A549 (cell line): ENCODE data around the gene TAC3. TPM values are rescaled to one million over a fixed set of nuclear protein-coding genes. Genes with fewer than 3 reads are reported as not detected.

ENCODE experiments used
- ATAC-seq, 2 experiments: fragments of 200-7000 bp in 1 of 2; fragments of >200 bp in 1 of 2; cut with Nextera tagmentation in 1 of 2; cut with Tn5 transposase in 1 of 2; 3 replicates each; pipeline versions ENCODE4 v1.8.0 to v1.9.1; 2018 to 2020; ENCODE audit warnings: mild to moderate bottlenecking in 1 of 2, moderate library complexity in 1 of 2
- CTCF ChIA-PET: fragments of 300-600 bp; sonication (Branson Sonifier 250); formaldehyde crosslinking; extraction: SDS; loops from one replicate; lab custom pipeline; 2021; ENCODE audit warnings: antibody characterized with exemption, inconsistent platforms; lab: Yijun Ruan, JAX
- POLR2A ChIA-PET: fragments of 350-600 bp; formaldehyde crosslinking; extraction: SDS; loops from one replicate; lab custom pipeline; 2021; ENCODE audit warnings: antibody characterized with exemption, inconsistent platforms; lab: Yijun Ruan, JAX
- DNase-seq, 2 experiments: peaks; one replicate each; pipeline versions ENCODE4 v3.0.0 to v3.0.0-alpha.2; 2011 to 2016; ENCODE audit warnings: low read depth in 1 of 2, low spot score in 1 of 2
- FAIRE-seq: peaks from 2 replicates; lab custom pipeline; 2011; peaks lifted over from hg19 to GRCh38; lab: Jason Lieb, UNC
- H3K27ac ChIP-seq, 2 experiments: fragments of >200 bp; sonication (Bioruptor Twin); formaldehyde crosslinking; 3 replicates each; pipeline ENCODE4 v1.5.1; 2016 to 2017
- H3K4me1 ChIP-seq: fragments of >200 bp; sonication (Bioruptor Twin); formaldehyde crosslinking; 3 replicates; pipeline ENCODE4 v1.6.1; 2016
- H3K4me2 ChIP-seq: fragments of >200 bp; sonication (Bioruptor Twin); formaldehyde crosslinking; 3 replicates; pipeline ENCODE4 v1.6.1; 2016
- H3K4me3 ChIP-seq: fragments of >200 bp; sonication (Bioruptor Twin); formaldehyde crosslinking; 3 replicates; pipeline ENCODE4 v1.5.1; 2016
- H3K9me3 ChIP-seq: fragments of >200 bp; sonication (Bioruptor Twin); formaldehyde crosslinking; 3 replicates; pipeline ENCODE4 v1.6.1; 2016
- BHLHE40 ChIP-seq: IDR thresholded peaks from 2 replicates; pipeline ENCODE4 v1.6.1; 2012; ENCODE audit warnings: low read depth, low read length, inconsistent platforms
- CBX2 ChIP-seq: fragments of 200-600 bp; sonication (generic); IDR thresholded peaks from 2 replicates; pipeline ENCODE4 v1.6.1; 2016; ENCODE audit warnings: low read depth, mild to moderate bottlenecking, borderline replicate concordance
- EHF ChIP-seq: fragments of 250-450 bp; sonication (Bioruptor Pico); IDR thresholded peaks from 2 replicates; pipeline ENCODE4 v1.5.0; 2020; ENCODE audit warnings: mild to moderate bottlenecking
- EHMT2 ChIP-seq: fragments of 200-600 bp; sonication (generic); IDR thresholded peaks from 2 replicates; pipeline ENCODE4 v1.6.1; 2016; ENCODE audit warnings: antibody characterized with exemption, low read depth, mild to moderate bottlenecking, moderate library complexity
- ELK1 ChIP-seq: fragments of 150-350 bp; IDR thresholded peaks from 2 replicates; pipeline ENCODE4 v1.6.1; 2014; ENCODE audit warnings: low read depth, mild to moderate bottlenecking, low read length
- ESRRA ChIP-seq: fragments of 150-350 bp; IDR thresholded peaks from 2 replicates; pipeline ENCODE4 v1.6.1; 2014; ENCODE audit warnings: mild to moderate bottlenecking, low read length, borderline replicate concordance
- FOSL2 ChIP-seq, 2 experiments: fragments of 450-650 bp in 1 of 2; fragments of >200 bp in 1 of 2; sonication (Bioruptor Twin) in 1 of 2; formaldehyde crosslinking; IDR thresholded peaks; 2 replicates each; pipeline versions ENCODE4 v1.5.0 to v1.6.1; 2016 to 2020; ENCODE audit warnings: mild to moderate bottlenecking in 1 of 2, moderate library complexity in 1 of 2
- FOXS1 ChIP-seq: fragments of 250-450 bp; sonication (Bioruptor Pico); IDR thresholded peaks from 2 replicates; pipeline ENCODE4 v1.5.0; 2020; ENCODE audit warnings: mild to moderate bottlenecking, moderate library complexity
- GATA3 ChIP-seq: IDR thresholded peaks from 2 replicates; pipeline ENCODE4 v1.6.1; 2012; ENCODE audit warnings: borderline replicate concordance
- HDAC2 ChIP-seq: fragments of 200-600 bp; sonication (generic); IDR thresholded peaks from 2 replicates; pipeline ENCODE4 v1.6.1; 2016
- HES2 ChIP-seq: fragments of >200 bp; sonication (Bioruptor Twin); formaldehyde crosslinking; IDR thresholded peaks from 2 replicates; pipeline ENCODE4 v1.6.1; 2016
- HOXA7 ChIP-seq: fragments of 250-450 bp; sonication (Bioruptor Pico); IDR thresholded peaks from 2 replicates; pipeline ENCODE4 v1.5.0; 2020; ENCODE audit warnings: mild to moderate bottlenecking, moderate library complexity
- HOXB13 ChIP-seq: fragments of 250-450 bp; sonication (Bioruptor Pico); IDR thresholded peaks from 2 replicates; pipeline ENCODE4 v1.5.0; 2020; ENCODE audit warnings: low read depth, mild to moderate bottlenecking, moderate library complexity
- HOXB5 ChIP-seq: fragments of 250-450 bp; sonication (Bioruptor Pico); IDR thresholded peaks from 2 replicates; pipeline ENCODE4 v1.5.0; 2020; ENCODE audit warnings: mild to moderate bottlenecking, moderate library complexity
- JUN ChIP-seq, 2 experiments: fragments of >200 bp; sonication (Bioruptor Twin); formaldehyde crosslinking; IDR thresholded peaks; 2 replicates in 1 of 2; 3 replicates in 1 of 2; pipeline ENCODE4 v1.6.1; 2016 to 2017
- JUNB ChIP-seq: fragments of >200 bp; sonication (Bioruptor Twin); formaldehyde crosslinking; IDR thresholded peaks from 2 replicates; pipeline ENCODE4 v1.6.1; 2016
- KDM1A ChIP-seq: fragments of 200-600 bp; sonication (generic); IDR thresholded peaks from 2 replicates; pipeline ENCODE4 v1.6.1; 2016; ENCODE audit warnings: low read depth, mild to moderate bottlenecking
- MAFK ChIP-seq: fragments of 450-650 bp; IDR thresholded peaks from 2 replicates; pipeline ENCODE4 v1.6.1; 2014; ENCODE audit not compliant: partially characterized antibody
- NPAS2 ChIP-seq: fragments of 250-450 bp; sonication (Bioruptor Pico); IDR thresholded peaks from 2 replicates; pipeline ENCODE4 v1.8.0; 2022; ENCODE audit warnings: mild to moderate bottlenecking, moderate library complexity, borderline replicate concordance
- NR3C1 ChIP-seq: fragments of >200 bp; sonication (Bioruptor Twin); formaldehyde crosslinking; IDR thresholded peaks from 3 replicates; pipeline ENCODE4 v1.6.1; 2017
- PBX3 ChIP-seq: IDR thresholded peaks from 2 replicates; pipeline ENCODE4 v1.6.1; 2012
- POLR2A ChIP-seq: IDR thresholded peaks from 2 replicates; pipeline ENCODE4 v1.6.1; 2012; ENCODE audit warnings: mild to moderate bottlenecking, low read length
- POLR2AphosphoS2 ChIP-seq: conservative IDR thresholded peaks from 2 replicates; pipeline ENCODE4 v1.6.1; 2012; ENCODE audit warnings: low read length, improper control_type of control experiment, inconsistent platforms
- RARB ChIP-seq: fragments of 250-450 bp; sonication (Bioruptor Pico); IDR thresholded peaks from 2 replicates; pipeline ENCODE4 v1.8.0; 2021; ENCODE audit warnings: mild to moderate bottlenecking, moderate library complexity
- RNF2 ChIP-seq: fragments of 200-600 bp; sonication (generic); IDR thresholded peaks from 2 replicates; pipeline ENCODE4 v1.6.1; 2016; ENCODE audit warnings: low read depth, mild to moderate bottlenecking, antibody characterized with exemption, moderate library complexity, borderline replicate concordance
- SREBF2 ChIP-seq: fragments of 450-650 bp; IDR thresholded peaks from 2 replicates; pipeline ENCODE4 v1.6.1; 2014; ENCODE audit warnings: mild to moderate bottlenecking, moderate library complexity
- ZC3H11A ChIP-seq: fragments of 450-650 bp; IDR thresholded peaks from 2 replicates; pipeline ENCODE4 v1.6.1; 2014; ENCODE audit warnings: antibody characterized with exemption, mild to moderate bottlenecking
- ZSCAN20 ChIP-seq: fragments of 250-450 bp; sonication (Bioruptor Pico); IDR thresholded peaks from 2 replicates; pipeline ENCODE4 v1.8.0; 2022; ENCODE audit warnings: mild to moderate bottlenecking, moderate library complexity
- WGBS: methylation state at CpG from one replicate; pipeline ENCODE4 v1.1.6; 2017; ENCODE audit errors: missing lambda C conversion rate; 5-methylcytosine and 5-hydroxymethylcytosine counted together
- polyA plus RNA-seq, 4 experiments: library from polyadenylated mRNA; depleted of rRNA in 3 of 4; stranded (reverse); fragments of >200 nt; fragmentation: RNase III in 1 of 4; extraction: RNeasy Plus Mini Kit Qiagen cat#74134 plus additional on column Dnase treatment in 1 of 4; gene quantifications; 2 replicates in 3 of 4; 3 replicates in 1 of 4; pipeline ENCODE4 v1.2.3, GENCODE V29; 2011 to 2017

Gene TAC3
- polyA plus RNA-seq, 2 of the 4 experiments (the other 2 are of a cell fraction): 0.16 TPM; not detected in 1

- TF ChIP-seq HOXB5 (CRISPR knock-in tag) (no peak), ZC3H11A (no peak), HOXA7 (CRISPR knock-in tag) (no peak), POLR2A (no peak), EHMT2 (no peak)
- Histone ChIP-seq H3K4me2 (no peak overlapping the region), H3K4me1 (peaks cover 23% of the 10 kb centered on the region; the same call in 2 of the 3 replicates), H3K27ac (no peak overlapping the region), H3K4me3 (no peak overlapping the region), H3K9me3 (no peaks in the 10 kb centered on the region)
- FAIRE-seq (no peak), ATAC-seq (no peak), DNase-seq (no peak)
- POLR2A ChIA-PET: no interaction called here
- CTCF ChIA-PET: interaction anchor here (0.7 to 7.8 kb wide), 12 partner anchors 9 to 167 kb away, joined by 3 to 44 read pairs (median 6); partner anchors contain the start of gene STAT6
- WGBS: 63% methylated on average over 10 of the region's 10 CpGs
These were observed 30.9 kb upstream of the TAC3 start for GRCh38 chr12:57046947-57047890.

GRCh38 chr12:57046086-57046791, 29.9 kb upstream of the TAC3 start:
- FAIRE-seq: no peak
- WGBS: 39% methylated on average over 6 of the region's 6 CpGs
- no peak for TF ChIP-seq MAFK
- TF ChIP-seq CBX2: no peak
- TF ChIP-seq RARB (CRISPR knock-in tag): no peak
- no peak for TF ChIP-seq FOSL2 (IDR thresholded peaks at IDR 0.05)
- TF ChIP-seq FOSL2 (CRISPR knock-in tag; IDR thresholded peaks at IDR 0.05): no peak
- TF ChIP-seq HOXB13 (CRISPR knock-in tag): no peak
- no peak for TF ChIP-seq ZSCAN20 (CRISPR knock-in tag)
- TF ChIP-seq POLR2AphosphoS2: no peak
- no peak for TF ChIP-seq EHF
- TF ChIP-seq POLR2A: no peak
- no peak for TF ChIP-seq HES2
- TF ChIP-seq KDM1A: no peak
- TF ChIP-seq ELK1: no peak
- no peak for TF ChIP-seq NR3C1
- TF ChIP-seq, all 56 proteins: peak for 0
- Histone ChIP-seq H3K4me2 (no peak overlapping the region), H3K4me1 (peaks cover 23% of the 10 kb centered on the region; the same call in 2 of the 3 replicates), H3K4me3 (no peak overlapping the region), H3K27ac (no peak overlapping the region), H3K9me3 (no peaks in the 10 kb centered on the region)
- ATAC-seq (no peak), DNase-seq (no peak)
- ChIA-PET POLR2A (no interaction called here), CTCF (interaction anchor here (0.7 to 7.8 kb wide), 9 partner anchors 8 to 168 kb away, joined by 3 to 44 read pairs (median 4); no protein-coding TSS in a partner anchor)

- Histone ChIP-seq H3K27ac (no peak overlapping the region), H3K4me2 (no peak overlapping the region), H3K9me3 (no peaks in the 10 kb centered on the region), H3K4me1 (peaks cover 19% of the 10 kb centered on the region; the same call in 2 of the 3 replicates), H3K4me3 (no peak overlapping the region)
- no peak for ATAC-seq
- WGBS: 67% methylated on average over 3 of the region's 3 CpGs
- no peak for DNase-seq
- ChIA-PET CTCF (interaction anchor here (2.3 kb wide), 1 partner anchor 67 kb away, joined by 6 read pairs; no protein-coding TSS in a partner anchor), POLR2A (no interaction called here)
- no peak for FAIRE-seq
- no peak for TF ChIP-seq CBX2
- TF ChIP-seq GATA3: no peak
- no peak for TF ChIP-seq FOSL2 (IDR thresholded peaks at IDR 0.05)
- no peak for TF ChIP-seq FOSL2 (CRISPR knock-in tag; IDR thresholded peaks at IDR 0.05)
- no peak for TF ChIP-seq HOXB5 (CRISPR knock-in tag)
- no peak for TF ChIP-seq ESRRA
- no peak for TF ChIP-seq NPAS2
- no peak for TF ChIP-seq HOXB13 (CRISPR knock-in tag)
- no peak for TF ChIP-seq SREBF2
- no peak for TF ChIP-seq ZSCAN20 (CRISPR knock-in tag)
- no peak for TF ChIP-seq HDAC2
- TF ChIP-seq BHLHE40: no peak
- TF ChIP-seq FOXS1 (CRISPR knock-in tag): no peak
- no peak for TF ChIP-seq JUN (IDR thresholded peaks at IDR 0.05)
- TF ChIP-seq MAFK: no peak
- TF ChIP-seq PBX3: no peak
- no peak for TF ChIP-seq JUNB
- no peak for TF ChIP-seq EHMT2
- no peak for TF ChIP-seq RNF2
- TF ChIP-seq NR3C1: no peak
These were observed 28.6 kb upstream of the TAC3 start for GRCh38 chr12:57044889-57045288.
